Measurements from ENCODE around the gene SUGCT. TPM values are rescaled to one million over a fixed set of nuclear protein-coding genes. Genes with fewer than 3 reads are reported as not detected.

The SUGCT gene
- total RNA-seq, 1 experiment from 2014 or later: 5.4 TPM

DNA sequence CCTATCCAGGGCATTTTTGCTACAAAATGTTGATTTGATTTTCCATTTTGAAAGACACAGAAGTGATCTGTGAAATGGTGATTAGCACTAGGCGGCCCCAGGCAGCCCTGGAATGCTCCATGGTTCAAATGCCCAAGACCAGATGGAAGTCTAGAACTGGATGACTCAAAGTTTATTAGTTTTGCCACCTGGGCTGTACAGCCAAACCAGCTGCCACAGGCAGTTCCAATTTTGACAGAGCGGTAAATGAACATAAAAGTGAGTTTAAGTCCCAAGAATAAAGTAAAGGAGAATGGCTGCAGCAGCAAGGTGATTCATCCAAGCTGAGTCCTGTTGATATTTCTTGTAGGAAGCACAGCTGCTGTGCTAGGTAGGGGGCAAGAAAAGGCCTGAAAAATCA, 180.5 kb downstream of the SUGCT start:
- no peak overlapping the region for H4K91ac ChIP-seq (ENCODE audit: insufficient read length, low read depth, low read length)
- H3K9me3 ChIP-seq (ENCODE audit: control insufficient read depth, low read depth, low read length): no peaks in the 10 kb centered on the region
- no peak overlapping the region for H3K18ac ChIP-seq (ENCODE audit: insufficient read length, low read depth, low read length)
- Mint-ChIP-seq H3K27me3 (ENCODE audit: low read depth) (no peaks in the 10 kb centered on the region), H3K27ac (no peak overlapping the region; a peak in 1 of 7 replicates), H3K36me3 (ENCODE audit: insufficient read depth in 1 of 3, low read depth in 3 of 3) (no peaks in the 10 kb centered on the region), H3K9me3 (no peaks in the 10 kb centered on the region), H3K4me1 (peaks cover 9 to 10% of the 10 kb centered on the region in 2 experiments; a peak in 3 of 4 replicates), H3K4me3 (no peak overlapping the region)
- H3K4me2 ChIP-seq (ENCODE audit: insufficient read depth, insufficient read length, low read length): no peak overlapping the region
- H3K23ac ChIP-seq (ENCODE audit: insufficient read length, low read depth, low read length): no peak overlapping the region
- H2BK12ac ChIP-seq (ENCODE audit: insufficient read length, low read depth, low read length): no peak overlapping the region
- H3K9ac ChIP-seq (ENCODE audit: extremely low read depth, insufficient read length, low read length): no peak overlapping the region
- H2BK5ac ChIP-seq (ENCODE audit: insufficient read length, low read length): no peak overlapping the region
- no peak for DNase-seq
- no peaks in the 10 kb centered on the region for H3K23me2 ChIP-seq (ENCODE audit: insufficient read length, low read depth, low read length, poor library complexity, severe bottlenecking)
- H3K4me1 ChIP-seq (ENCODE audit: insufficient read depth, low read length): no peaks in the 10 kb centered on the region
- H3K56ac ChIP-seq (ENCODE audit: insufficient read length, low read depth, low read length): no peak overlapping the region
- H2AFZ ChIP-seq (ENCODE audit: low read length): no peak overlapping the region
- TF ChIP-seq, protein P1, sequence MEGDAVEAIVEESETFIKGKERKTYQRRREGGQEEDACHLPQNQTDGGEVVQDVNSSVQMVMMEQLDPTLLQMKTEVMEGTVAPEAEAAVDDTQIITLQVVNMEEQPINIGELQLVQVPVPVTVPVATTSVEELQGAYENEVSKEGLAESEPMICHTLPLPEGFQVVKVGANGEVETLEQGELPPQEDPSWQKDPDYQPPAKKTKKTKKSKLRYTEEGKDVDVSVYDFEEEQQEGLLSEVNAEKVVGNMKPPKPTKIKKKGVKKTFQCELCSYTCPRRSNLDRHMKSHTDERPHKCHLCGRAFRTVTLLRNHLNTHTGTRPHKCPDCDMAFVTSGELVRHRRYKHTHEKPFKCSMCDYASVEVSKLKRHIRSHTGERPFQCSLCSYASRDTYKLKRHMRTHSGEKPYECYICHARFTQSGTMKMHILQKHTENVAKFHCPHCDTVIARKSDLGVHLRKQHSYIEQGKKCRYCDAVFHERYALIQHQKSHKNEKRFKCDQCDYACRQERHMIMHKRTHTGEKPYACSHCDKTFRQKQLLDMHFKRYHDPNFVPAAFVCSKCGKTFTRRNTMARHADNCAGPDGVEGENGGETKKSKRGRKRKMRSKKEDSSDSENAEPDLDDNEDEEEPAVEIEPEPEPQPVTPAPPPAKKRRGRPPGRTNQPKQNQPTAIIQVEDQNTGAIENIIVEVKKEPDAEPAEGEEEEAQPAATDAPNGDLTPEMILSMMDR (conservative IDR thresholded peaks at IDR 0.05): no peak
- H3K79me1 ChIP-seq (ENCODE audit: insufficient read depth, low read depth, low read length, poor library complexity, severe bottlenecking): no peaks in the 10 kb centered on the region
- no peak overlapping the region for H3K4ac ChIP-seq (ENCODE audit: low read depth, low read length)
- no peaks in the 10 kb centered on the region for H3K79me2 ChIP-seq (ENCODE audit: insufficient read depth, low read length)
- H3K14ac ChIP-seq (ENCODE audit: insufficient read depth, low read length): no peak overlapping the region
- H3K27me3 ChIP-seq (ENCODE audit: insufficient read depth, low read length): no peaks in the 10 kb centered on the region
- no peak overlapping the region for H2BK15ac ChIP-seq (ENCODE audit: low read depth, low read length)
- H2AK5ac ChIP-seq (ENCODE audit: insufficient read length, low read length): no peak overlapping the region
- H2BK20ac ChIP-seq (ENCODE audit: low read depth, low read length, poor library complexity, severe bottlenecking): no peak overlapping the region
- H3T11ph ChIP-seq (ENCODE audit: low read length): no peak overlapping the region
- H3K27ac ChIP-seq (ENCODE audit: insufficient read length, low read depth, low read length): no peak overlapping the region
- no peak overlapping the region for H4K5ac ChIP-seq (ENCODE audit: insufficient read length, low read depth, low read length)
- no peaks in the 10 kb centered on the region for H4K20me1 ChIP-seq (ENCODE audit: control insufficient read depth, insufficient read depth, insufficient read length)
- no CpG with 5 or more reads among the region's 2 CpGs for WGBS (ENCODE audit: extremely low coverage, insufficient read length, low lambda C conversion rate)
- H2BK120ac ChIP-seq (ENCODE audit: low read depth, low read length, poor library complexity, severe bottlenecking): no peak overlapping the region
- no peak overlapping the region for H4K8ac ChIP-seq (replicated peaks; ENCODE audit: insufficient read length, low read depth, low read length)
